Measurements from ENCODE around the gene CLASP1.
"Not testable (repeated sequence)": the region's sequence is repeated elsewhere in the genome, so short reads cannot be mapped to it uniquely, and the experiment has no call there.

Gene CLASP1

GRCh38 chr2:121408641-121409040 is 240.6 kb downstream of the CLASP1 start:
- DNase-seq = no peak

DNA sequence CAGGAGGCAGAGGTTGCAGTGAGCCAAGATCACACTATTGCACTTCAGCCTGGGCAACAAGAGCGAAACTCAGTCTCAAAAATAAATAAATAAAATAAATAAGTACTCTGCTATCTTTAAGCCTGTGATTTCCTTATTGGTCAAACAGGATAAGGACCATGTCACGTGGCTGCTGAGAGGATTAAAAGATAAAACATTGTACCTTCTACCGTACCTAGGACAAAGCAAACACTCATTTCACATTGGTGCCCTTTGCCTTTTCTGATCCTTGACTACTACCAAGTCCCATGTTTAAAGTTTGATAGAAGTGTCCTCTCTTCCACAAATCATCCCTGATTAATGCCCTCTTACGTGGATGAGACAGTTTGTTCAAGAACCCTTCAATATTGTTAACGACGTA is 244.0 kb downstream of the CLASP1 start:
- DNase-seq = no peak

- DNase-seq = no peak
Observed at GRCh38 chr2:121400201-121400600, 249.1 kb downstream of the CLASP1 start.

GRCh38 chr2:121398853-121399252 is 250.4 kb downstream of the CLASP1 start:
- DNase-seq = peak; percentile 15

DNA sequence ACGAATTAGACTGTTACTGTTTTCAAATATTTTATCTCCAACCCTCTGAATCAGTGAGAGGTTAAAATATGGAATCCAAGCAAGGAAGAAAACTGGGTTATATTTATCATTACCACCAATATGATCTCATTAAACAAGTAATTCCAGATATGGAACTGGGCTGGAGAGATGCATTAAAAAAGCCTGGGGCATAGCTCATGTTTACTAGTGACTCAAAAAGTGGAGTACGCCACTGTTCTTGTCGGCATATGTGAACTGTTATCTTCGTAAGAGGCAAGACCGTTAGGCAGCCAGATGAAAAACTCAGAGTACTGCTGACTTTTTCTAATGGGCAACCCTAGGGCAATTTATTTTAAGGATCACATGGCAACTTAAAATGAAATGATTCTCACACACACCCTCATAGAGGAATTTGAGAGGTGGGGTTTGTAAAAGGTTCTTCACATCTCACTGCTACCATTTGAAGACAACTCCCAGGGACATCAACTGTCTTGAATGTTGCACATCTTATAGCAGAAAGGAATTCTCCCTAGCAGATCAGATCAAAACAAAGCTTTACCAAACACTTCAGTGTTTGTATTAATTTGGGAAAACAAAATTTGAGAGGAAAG is 259.1 kb downstream of the CLASP1 start:
- no peak for DNase-seq

GRCh38 chr2:121388371-121388770 is 260.9 kb downstream of the CLASP1 start:
- DNase-seq = no peak

GRCh38 chr2:121387591-121388325 is 261.5 kb downstream of the CLASP1 start:
- no peak for DNase-seq

- DNase-seq = no peak
Observed at GRCh38 chr2:121386707-121387106, 262.6 kb downstream of the CLASP1 start.

- DNase-seq = no peak
Observed at GRCh38 chr2:121386102-121386501, 263.2 kb downstream of the CLASP1 start.

DNA sequence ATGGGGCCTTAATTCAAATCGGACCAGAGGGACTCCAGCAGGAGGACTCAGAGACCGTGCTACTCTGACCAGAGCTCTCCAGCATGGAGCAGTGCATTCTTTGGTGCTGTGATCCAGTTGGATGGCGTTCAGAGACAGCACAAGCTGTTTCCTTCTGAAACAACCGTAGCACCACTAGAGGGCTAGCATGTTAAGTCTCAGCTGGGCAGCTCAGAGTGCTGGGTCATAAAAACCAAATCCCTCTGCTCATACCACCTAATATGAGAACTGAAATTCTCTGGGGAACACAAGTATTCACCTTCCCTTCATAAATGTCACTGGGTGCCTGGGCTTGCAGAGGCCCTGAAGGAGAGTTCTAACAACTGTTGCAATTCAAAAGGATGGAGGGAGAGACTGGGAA is 266.5 kb downstream of the CLASP1 start:
- DNase-seq = no peak

GRCh38 chr2:121377646-121378045 is 271.6 kb downstream of the CLASP1 start:
- no peak for DNase-seq

GRCh38 chr2:121376535-121377250 is 272.6 kb downstream of the CLASP1 start:
- DNase-seq = no peak

GRCh38 chr2:121375621-121376159 is 273.6 kb downstream of the CLASP1 start:
- DNase-seq = no peak

- DNase-seq = not testable (repeated sequence)
Observed at GRCh38 chr2:121374412-121375075, 274.7 kb downstream of the CLASP1 start.

- no peak for DNase-seq
Observed at GRCh38 chr2:121372721-121373353, 276.4 kb downstream of the CLASP1 start.

- peak; percentile 20 for DNase-seq
Observed at GRCh38 chr2:121372082-121372481, 277.2 kb downstream of the CLASP1 start.

- no peak for DNase-seq
Observed at GRCh38 chr2:121368836-121369235, 280.4 kb downstream of the CLASP1 start.

DNA sequence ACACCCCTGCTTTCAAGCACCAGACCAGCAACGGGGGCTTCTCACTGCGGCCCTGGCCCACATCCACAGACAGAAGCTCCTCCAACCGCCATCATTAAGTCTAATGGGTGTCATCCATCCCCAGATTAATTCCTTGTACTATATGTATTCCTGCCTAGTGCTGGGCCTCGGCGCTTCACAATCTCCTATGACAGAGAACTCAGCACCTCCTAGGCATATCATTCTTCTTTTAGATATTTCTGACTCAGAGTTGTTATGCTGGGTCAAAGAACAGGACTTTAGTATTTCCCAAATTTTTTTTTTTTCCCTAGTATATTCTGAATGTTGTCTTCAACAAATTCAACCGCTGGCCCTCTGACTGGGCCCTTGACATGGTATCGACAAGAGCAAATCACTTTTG is 281.1 kb downstream of the CLASP1 start:
- DNase-seq = no peak

GRCh38 chr2:121367246-121367900 is 281.9 kb downstream of the CLASP1 start:
- no peak for DNase-seq

DNA sequence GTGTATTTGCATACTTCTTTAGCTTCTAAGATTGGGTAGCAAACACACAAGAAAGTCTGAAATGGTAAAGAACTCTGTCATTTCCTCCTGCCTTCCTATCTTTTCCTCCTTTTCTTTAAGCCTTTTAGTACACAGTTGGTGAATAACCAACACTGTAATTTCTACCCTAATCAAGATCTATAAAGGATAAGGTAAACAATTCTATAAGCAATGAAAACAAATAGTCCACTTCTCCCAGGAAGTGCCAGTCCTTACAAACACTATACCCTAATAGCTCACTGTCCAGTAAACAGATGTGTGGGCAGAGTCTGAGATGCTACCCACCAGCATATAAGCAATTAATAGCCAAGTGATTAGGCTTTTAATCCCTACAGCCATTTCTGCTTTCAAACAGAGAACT is 283.2 kb downstream of the CLASP1 start:
- DNase-seq = no peak

GRCh38 chr2:121365061-121365460 is 284.2 kb downstream of the CLASP1 start:
- no peak for DNase-seq

All from hematopoietic multipotent progenitor cell treated with erythropoietin and hydrocortisone succinate and interleukin-3 and kit ligand, for 6 days (in vitro differentiated cells).